HG02943 (cell line): ENCODE data around the gene HBE1.
"Not testable (repeated sequence)": the region's sequence is repeated elsewhere in the genome, so short reads cannot be mapped to it uniquely, and the experiment has no call there.

ENCODE experiments used
- ATAC-seq: cut with Tn5 transposase; IDR thresholded peaks from one replicate; pipeline ENCODE4 v1.9.1; 2021; ENCODE audit warnings: mild to moderate bottlenecking, low read depth, moderate library complexity; ENCODE audit not compliant: unreplicated experiment

The HBE1 gene

DNA sequence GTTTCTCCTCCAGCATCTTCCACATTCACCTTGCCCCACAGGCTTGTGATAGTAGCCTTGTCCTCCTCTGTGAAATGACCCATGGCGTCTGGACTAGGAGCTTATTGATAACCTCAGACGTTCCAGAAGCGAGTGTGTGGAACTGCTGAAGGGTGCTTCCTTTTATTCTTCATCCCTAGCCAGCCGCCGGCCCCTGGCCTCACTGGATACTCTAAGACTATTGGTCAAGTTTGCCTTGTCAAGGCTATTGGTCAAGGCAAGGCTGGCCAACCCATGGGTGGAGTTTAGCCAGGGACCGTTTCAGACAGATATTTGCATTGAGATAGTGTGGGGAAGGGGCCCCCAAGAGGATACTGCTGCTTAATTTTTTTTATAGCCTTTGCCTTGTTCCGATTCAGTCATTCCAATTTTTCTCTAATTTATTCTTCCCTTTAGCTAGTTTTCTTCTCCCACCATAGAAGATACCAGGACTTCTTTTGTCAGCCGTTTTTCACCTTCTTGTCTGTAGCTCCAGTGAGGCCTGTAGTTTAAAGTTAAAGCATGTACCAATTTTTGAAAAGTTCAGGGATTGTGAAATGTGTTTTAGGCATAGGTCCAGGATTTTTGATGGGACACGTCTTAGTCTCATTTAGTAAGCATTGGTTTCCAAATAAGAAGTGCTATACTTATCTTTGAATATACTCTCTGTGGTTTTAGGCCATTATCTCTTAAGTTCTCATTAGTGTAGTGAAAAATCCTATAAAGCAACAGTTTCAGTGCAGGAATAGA, 14.9 kb downstream of the HBE1 start, which contains the start of gene HBG2:
TSS of gene HBG2 (minus strand) at position 136 of the 768 bp plus-strand sequence. CDS start at position 83, 53 bp downstream.
- not testable (repeated sequence) for ATAC-seq

DNA sequence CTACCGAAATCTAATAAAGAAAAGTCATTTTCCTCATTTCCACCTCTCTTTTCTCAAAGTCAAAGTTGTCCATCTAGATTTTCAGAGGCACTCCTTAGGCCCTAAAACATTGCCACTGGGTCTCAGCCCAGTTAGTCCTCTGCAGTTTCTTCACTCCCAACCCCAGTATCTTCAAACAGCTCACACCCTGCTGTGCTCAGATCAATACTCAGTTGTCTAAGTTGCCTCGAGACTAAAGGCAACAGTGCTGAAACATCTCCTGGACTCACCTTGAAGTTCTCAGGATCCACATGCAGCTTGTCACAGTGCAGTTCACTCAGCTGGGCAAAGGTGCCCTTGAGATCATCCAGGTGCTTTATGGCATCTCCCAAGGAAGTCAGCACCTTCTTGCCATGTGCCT, 15.7 kb downstream of the HBE1 start:
- not testable (repeated sequence) for ATAC-seq

DNA sequence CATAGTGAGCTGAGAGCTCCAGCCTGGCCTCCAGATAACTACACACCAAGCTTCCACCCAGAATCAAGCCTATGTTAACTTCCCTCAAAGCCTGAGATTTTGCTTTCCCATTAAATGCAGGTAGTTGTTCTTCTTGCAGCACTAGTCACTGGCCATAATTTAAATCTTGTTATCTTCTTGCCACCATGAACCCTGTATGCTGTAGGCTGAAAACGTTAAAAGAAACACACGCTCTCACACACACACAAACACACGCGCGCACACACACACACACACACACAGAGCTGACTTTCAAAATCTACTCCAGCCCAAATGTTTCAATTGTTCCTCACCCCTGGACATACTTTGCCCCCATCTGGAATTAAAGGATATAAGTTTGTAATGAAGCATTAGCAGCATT, 16.3 kb downstream of the HBE1 start:
- not testable (repeated sequence) for ATAC-seq

DNA sequence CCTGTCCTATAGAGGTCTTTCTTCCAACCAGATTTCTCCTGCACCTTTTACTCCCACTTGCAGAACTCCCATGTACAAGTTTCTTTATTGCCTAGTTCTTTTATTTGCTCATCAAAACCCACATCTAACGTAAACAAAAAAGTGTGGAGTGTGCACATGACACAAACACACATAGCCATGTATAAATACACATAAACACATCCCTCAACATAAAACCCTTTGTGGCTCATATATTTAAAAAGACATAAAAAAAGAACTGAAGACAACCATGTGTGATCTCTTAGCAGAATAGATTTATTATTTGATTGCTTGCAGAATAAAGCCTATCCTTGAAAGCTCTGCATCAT, 16.9 kb downstream of the HBE1 start:
- ATAC-seq = no peak

DNA sequence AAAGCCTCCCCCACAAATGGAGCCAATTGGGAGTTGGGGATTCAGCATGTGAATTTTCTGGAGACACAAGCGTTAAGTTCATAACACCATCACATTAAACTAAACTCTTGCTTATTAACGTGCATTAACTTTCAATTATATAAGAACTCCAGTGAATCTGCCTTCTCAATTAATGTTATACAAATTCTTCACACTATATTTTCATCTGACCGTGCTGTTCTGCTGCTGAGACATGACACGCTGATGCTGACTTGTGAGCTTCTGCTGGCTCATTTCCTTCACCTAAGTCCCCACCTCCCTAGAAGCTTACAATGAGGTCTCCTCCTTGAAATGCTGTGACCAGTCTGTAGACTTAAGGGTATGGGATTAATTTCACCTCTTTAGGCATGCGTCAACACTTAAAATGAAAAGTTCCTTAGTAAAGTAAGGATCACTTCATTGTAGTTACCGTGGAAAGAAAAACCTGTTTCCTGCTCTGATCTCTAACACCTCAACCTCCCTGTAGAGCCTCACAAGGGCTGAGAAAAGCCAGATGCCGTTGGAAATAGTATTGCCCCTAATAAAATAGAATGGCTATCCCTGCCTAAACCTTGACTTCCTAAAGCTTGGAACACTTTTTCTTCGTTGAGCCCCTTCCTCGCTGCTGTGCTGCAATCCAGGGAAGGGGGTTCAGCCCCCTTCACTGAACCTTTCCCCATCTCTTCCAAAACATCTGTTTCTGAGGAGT, 17.4 kb downstream of the HBE1 start:
- ATAC-seq = no peak

DNA sequence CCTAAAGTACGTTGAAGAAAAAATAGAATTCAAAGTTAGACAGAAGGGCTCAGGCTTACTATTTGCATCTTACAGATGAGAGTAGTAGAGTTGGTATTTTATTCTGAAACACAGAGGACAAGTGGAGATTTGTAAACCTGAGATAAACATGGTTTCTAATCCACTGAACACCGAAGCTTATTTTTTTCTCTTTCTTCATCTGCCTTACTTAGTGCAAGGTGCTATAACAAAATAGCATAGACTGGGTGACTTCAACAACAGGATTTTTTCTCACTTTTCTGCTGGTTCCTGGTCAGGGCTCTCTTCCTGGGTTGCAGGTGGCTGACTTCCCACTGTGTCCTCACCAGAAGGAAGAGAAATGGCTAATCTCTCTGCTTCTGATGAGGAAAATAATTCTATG, 18.0 kb downstream of the HBE1 start:
- no peak for ATAC-seq

DNA sequence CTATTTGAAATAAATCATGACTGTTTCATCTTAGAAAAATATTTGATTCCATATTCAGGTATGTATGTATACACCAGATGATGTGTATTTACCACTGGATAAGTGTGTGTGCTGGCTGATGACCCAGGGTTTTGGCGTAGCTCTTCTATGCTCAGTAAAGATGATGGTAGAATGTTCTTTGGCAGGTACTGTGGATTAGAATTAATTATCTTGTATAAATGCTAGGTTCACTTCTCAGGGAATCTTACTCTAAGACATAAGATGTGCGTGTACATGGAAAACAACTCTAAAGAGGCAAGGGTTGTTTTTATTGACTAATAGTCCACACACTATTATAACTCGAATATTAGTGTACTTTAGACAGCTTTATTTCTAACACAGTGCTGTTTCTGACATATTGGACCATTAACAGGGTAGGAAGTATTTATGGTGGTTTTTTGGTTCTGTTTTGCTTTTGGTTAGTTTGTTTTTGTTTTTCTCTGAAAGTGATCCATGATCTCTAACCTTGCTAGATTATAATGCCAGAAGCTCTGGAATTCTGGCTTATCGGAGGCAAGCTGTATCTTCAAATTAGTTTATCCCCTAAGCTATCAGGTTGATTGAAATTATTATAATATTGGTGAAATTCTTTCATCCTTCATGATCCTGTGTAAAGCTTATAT, 19.1 kb downstream of the HBE1 start:
- ATAC-seq = no peak

DNA sequence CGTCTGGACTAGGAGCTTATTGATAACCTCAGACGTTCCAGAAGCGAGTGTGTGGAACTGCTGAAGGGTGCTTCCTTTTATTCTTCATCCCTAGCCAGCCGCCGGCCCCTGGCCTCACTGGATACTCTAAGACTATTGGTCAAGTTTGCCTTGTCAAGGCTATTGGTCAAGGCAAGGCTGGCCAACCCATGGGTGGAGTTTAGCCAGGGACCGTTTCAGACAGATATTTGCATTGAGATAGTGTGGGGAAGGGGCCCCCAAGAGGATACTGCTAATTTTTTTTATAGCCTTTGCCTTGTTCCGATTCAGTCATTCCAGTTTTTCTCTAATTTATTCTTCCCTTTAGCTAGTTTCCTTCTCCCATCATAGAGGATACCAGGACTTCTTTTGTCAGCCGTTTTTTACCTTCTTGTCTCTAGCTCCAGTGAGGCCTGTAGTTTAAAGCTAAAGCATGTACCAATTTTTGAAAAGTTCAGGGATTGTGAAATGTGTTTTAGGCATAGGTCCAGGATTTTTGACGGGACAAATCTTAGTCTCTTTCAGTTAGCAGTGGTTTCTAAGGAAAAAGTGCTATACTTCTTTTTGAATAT, 19.8 kb downstream of the HBE1 start, which contains the start of gene HBG1:
TSS of gene HBG1 (minus strand) at position 51 of the 590 bp plus-strand sequence. CDS start 53 bp downstream, outside the sequence.
- not testable (repeated sequence) for ATAC-seq

DNA sequence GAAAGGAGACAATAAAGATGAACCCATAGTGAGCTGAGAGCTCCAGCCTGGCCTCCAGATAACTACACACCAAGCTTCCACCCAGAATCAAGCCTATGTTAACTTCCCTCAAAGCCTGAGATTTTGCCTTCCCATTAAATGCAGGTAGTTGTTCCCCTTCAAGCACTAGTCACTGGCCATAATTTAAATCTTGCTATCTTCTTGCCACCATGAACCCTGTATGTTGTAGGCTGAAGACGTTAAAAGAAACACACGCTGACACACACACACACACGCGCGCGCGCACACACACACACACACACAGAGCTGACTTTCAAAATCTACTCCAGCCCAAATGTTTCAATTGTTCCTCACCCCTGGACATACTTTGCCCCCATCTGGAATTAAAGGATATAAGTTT, 21.2 kb downstream of the HBE1 start:
- ATAC-seq = not testable (repeated sequence)

DNA sequence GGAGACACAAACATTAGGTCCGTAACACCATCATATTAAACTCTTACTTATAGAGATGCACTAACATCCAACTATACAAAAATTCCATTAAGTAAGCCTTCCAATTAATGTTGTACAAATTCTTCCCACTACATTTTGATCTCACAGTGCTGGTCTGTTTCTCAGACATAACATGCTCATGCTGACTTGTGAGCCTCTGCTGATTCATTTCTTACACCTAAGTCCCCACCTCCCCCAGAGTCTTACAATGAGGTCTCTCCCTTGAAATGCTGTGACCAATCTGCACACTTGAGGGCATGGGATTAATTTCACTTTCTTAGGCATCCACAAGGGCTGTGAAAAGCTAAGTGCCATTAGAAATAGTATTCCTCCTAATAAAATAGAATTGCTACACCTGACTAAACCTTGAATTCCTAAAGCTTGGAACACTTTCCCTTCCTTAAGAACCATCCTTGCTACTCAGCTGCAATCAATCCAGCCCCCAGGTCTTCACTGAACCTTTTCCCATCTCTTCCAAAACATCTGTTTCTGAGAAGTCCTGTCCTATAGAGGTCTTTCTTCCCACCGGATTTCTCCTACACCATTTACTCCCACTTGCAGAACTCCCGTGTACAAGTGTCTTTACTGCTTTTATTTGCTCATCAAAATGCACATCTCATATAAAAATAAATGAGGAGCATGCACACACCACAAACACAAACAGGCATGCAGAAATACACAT, 22.1 kb downstream of the HBE1 start:
- ATAC-seq = no peak

DNA sequence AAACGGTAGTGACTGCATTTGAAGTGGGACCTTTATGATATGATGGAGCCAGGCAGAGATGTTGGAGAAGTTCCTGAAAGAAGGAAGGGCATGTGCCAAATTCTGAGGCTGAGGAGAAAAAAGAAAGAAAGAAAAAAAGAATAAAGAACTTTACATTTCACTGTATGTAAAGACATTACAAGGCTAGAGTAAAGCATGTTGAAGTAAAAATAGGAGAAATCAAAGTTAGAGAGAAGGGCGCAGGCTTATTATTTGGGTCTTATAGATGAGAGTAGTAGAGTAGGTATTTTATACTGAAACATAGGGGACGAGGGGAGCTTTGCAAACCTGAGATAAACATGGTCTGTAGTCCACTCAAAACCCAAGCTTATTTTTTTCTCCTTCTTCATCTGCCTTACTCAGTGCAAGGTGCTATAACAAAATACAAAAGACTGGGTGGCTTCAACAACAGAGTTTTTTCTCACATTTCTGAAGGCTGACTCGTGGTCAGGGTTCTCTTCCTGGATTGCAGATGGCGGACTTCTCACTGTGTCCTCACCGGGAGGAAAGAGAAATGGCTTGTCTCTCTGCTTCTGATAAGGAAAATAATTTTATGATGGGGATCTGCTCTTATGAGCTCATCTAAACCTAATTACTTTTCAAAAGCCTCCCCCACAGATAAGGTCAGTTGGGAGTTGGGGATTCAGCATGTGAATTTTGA, 22.8 kb downstream of the HBE1 start:
- no peak for ATAC-seq

DNA sequence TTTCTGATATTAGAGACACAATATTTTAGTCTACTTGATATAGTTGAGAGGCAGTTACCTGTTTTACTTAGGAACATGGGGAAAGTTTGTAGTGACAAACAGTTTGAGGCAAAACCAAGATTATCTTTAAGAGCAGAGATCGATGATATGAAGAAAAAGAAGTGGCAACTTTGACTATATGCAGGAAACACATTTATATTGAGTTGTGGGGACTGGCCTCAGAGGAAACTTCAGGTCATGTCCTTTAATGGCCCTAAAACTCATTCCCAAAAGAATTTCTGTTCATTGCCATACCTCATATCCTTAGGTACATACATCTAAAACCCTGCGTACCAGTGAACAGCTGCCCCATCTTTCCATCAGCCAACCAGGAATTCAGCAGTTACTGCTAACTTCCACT, 24.6 kb downstream of the HBE1 start:
- no peak for ATAC-seq

DNA sequence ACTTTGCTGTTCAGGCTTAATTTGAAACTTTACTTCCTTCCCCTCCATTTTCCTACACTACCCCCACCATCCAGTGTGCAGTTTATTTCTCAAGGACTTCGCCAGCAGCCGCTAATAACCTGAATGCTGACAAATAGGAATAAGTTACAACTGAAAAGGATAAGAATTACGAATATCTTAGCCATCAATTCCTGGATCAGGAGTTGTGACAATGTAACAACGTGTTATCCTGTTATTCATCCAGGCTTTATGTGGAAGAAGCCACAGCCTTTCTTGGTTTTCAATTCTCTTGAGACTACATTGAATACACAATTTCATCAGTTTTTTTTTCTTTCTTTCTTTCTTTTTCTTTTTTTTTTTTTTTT, 25.9 kb downstream of the HBE1 start:
- ATAC-seq = no peak

DNA sequence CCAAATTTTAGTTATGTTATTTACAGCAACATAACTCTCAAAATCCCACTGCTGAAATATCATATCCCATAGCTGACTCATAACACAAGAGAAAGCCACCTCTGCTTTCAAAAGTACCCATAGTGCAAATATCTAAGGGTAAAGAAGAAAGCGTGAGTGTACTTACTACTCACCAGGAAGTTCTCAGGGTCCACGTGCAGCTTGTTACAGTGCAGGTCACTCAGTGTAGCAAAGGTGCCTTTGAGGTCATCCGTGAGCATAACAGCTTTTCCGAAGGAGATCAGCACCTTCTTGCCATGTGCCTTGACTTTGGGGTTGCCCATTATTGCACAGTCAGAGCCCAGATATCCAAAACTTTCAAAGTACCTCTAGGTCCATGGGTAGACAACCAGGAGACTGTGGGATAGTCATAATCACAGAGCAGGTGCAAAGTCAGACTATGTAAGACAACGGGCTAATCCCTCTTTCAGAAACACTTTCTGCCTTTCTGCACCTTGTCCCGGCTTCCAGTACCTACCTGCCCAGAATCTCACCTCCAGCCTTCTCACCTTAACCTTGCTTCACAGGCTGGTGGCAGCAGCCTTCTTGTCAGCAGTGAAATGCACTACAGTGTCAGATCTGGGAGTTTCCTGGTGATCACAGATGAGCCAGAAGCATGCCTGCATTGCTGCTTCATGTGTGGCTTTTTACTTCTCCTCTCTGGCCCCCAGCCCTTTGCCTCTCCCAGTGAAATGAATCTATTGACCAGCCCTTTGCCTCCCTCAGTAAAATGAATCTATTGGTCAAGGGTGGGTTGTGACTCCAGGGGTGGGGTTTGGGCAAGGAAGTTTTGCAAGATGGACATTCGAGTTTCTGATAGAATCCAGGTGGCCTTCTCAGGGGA, 26.6 kb downstream of the HBE1 start:
- no peak for ATAC-seq

DNA sequence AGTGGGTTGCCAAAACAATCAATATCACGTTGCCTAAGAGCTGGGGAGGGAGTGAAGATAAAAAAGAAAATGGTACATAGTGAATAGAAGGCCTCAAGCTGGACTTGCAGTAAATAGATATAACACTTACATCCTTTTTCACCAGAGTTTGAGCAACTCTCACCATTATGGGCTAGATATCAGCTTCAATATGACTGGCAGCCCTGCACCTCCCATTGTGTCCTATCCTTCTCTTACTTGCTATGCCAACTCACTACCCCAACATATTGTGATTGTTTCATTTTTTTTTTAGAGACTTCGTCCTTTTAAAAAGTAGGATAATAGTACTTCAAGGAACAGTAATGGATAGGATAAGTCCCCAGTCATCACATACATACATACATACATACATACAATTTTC, 27.5 kb downstream of the HBE1 start:
- ATAC-seq = no peak

DNA sequence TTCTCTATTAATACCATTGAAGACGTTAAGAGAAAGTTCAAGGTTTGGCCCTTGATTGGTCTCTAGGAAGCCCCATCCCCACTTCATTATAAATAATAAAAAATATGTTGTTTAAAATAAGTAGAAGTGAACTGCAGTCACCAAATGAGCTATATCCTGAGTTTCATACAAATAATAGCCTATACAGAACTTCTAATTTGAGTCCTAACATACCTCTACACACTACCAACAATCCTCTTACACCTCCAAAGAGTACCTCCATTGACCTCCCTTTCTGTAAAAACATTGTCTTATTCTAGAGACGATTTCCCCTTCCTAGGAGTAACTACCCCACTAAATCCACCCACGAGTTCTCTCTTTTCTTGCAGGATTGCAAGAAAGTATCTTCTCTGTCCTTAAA, 28.3 kb downstream of the HBE1 start:
- no peak for ATAC-seq

DNA sequence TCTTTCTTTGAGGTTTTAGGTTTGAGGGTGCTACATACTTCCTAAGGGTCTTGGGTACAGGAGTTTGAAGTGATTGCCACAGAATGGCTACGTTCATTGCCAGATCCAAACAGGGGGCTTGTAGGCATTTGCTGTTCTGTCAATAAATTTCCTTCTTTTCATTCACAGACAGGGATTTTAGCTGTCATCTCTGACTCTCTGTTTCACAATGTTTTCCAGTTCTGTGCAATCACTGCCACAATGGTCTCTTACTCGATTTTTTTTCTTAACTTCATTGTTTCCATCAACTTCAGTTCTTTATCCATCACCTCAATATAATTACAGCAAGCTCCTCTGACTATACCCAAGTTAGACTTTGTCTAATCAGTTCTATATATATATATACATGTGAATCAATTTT, 29.3 kb downstream of the HBE1 start:
- no peak for ATAC-seq

DNA sequence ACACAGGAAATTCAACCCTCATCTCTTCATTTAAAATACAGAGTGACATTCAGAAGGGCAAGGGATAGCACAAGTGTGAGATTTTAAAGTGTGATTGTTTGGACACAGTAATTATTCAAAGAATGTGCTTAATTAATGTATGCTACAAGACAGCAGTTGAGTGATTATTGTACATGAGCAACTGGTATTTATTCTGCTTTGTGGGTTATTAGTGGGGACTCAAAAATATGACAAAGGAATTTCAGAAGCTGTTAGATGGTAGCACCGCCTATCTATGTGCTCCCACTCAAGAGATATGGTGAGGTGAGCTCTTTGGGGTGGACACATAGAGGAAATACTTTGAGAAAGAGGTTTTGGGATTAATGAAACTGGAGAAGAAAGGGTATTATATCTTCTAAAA, 29.7 kb downstream of the HBE1 start:
- ATAC-seq = no peak

DNA sequence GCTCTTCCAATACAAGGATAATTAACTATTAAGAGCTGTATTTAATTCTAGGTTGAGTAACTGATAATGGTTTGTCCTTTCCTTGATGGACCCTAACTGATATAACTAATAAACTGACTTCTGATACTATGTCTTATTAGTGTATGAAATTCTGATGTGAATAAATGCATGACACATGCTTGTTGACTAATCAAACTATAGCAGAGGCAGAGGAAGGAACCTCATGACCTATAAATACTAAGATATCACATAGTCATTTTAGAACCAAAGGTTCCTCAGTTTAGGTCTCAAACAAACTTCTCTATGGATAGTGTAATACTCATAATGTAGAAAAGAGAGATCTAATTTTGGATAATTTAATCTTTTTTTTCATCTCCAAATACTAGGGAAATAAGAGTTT, 30.7 kb downstream of the HBE1 start:
- no peak for ATAC-seq
